Activated naive CD8-positive, alpha-beta T cell treated with anti-CD3 and anti-CD28 coated beads for 36 hours (primary cell): ENCODE data around the gene PSMD12. TPM values are rescaled to one million over a fixed set of nuclear protein-coding genes. Genes with fewer than 3 reads are reported as not detected.
"Not testable (repeated sequence)": the region's sequence is repeated elsewhere in the genome, so short reads cannot be mapped to it uniquely, and the experiment has no call there.

Source experiments
- DNase-seq: peaks from one replicate; pipeline ENCODE4 v3.0.0; 2021
- H3K27ac Mint-ChIP-seq: one replicate; pipeline ENCODE4 v1.8.0; 2022; ENCODE audit warnings: mild to moderate bottlenecking, moderate library complexity, mixed read lengths
- H3K27me3 Mint-ChIP-seq: one replicate; pipeline ENCODE4 v1.8.0; 2022; ENCODE audit warnings: mild to moderate bottlenecking, mixed read lengths
- H3K36me3 Mint-ChIP-seq: one replicate; pipeline ENCODE4 v1.8.0; 2021; ENCODE audit warnings: mild to moderate bottlenecking, mixed read lengths
- H3K4me1 Mint-ChIP-seq: one replicate; pipeline ENCODE4 v1.8.0; 2021; ENCODE audit warnings: mixed read lengths
- H3K4me3 Mint-ChIP-seq: one replicate; pipeline ENCODE4 v1.8.0; 2022; ENCODE audit warnings: mild to moderate bottlenecking, moderate library complexity, mixed read lengths
- H3K9me3 Mint-ChIP-seq: one replicate; pipeline ENCODE4 v1.8.0; 2022; ENCODE audit warnings: mixed read lengths
- total RNA-seq, 2 experiments: library from RNA; stranded (reverse); gene quantifications; one replicate each; pipeline ENCODE4 v1.2.3, GENCODE V29; 2021

The PSMD12 gene
- total RNA-seq: 100 to 1,000 TPM; 105 to 110 TPM

DNA sequence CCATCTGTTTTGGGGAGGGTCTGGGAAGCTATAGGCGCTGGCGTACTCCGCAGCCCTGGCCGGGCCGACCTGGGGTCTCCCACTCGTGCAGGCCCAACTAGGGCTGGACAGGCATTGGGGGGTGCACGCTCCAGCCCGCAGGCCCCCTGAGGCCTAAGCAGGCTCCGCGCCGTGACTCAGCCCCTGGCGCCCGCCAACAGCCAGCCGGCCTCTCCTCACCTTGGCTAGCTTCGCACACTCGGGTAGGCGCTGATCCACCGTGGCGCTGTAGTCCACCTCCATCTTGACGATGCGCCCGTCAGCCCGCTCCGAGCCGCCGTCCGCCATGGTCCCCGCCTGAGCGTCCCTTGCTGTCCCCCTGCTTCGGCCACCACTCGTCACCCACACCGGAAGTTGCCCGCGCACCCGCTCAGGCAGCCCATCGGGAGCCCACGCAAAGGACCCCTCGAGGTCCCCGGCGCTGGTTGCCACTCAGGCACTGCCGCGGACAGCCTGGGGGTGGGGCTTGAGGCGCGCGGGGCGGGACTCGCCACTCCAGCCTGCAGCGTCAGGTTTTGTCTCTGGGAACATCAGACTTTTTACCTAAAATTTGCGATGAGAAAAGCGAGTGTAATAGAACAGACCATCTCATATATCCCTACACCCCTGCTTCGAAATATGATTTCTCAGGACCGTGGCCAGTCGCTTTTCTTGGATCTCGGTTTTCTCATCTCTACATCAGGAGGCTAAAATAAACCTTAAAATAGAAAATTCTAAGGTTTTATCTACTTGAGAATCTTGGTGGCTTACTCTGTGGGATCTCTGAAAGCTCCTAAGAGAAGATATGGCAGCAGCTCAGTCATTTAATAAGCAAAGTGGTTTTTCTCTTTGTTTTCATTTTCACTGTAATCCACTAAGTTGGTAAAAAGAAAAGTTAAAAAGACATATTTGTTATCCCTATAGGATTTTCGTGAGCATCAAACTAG is at the start of gene PSMD12:
TSS of gene PSMD12 (minus strand) at position 385 of the 965 bp plus-strand sequence. CDS start at position 327, 58 bp downstream.
- peaks cover 29% of the 10 kb centered on the region for H3K36me3 Mint-ChIP-seq

GRCh38 chr17:67415291-67415690 is 48.9 kb upstream of the PSMD12 start:
- H3K36me3 Mint-ChIP-seq: peaks cover 15% of the 10 kb centered on the region
- peaks cover 6% of the 10 kb centered on the region for H3K9me3 Mint-ChIP-seq
- H3K4me1 Mint-ChIP-seq: peaks cover 43% of the 10 kb centered on the region
- no peak overlapping the region for H3K4me3 Mint-ChIP-seq
- H3K27ac Mint-ChIP-seq: no peak overlapping the region
- no peaks in the 10 kb centered on the region for H3K27me3 Mint-ChIP-seq
- DNase-seq: no peak

More for the DNA sequence above, at the start of gene PSMD12:
- Mint-ChIP-seq H3K9me3 (no peaks in the 10 kb centered on the region), H3K4me3 (peak within 1 kb of the TSS; percentile 90), H3K4me1 (peaks cover 31% of the 10 kb centered on the region), H3K27me3 (no peaks in the 10 kb centered on the region), H3K27ac (peak within 1 kb of the TSS; percentile 91)
- peak; percentile 95 for DNase-seq

DNA sequence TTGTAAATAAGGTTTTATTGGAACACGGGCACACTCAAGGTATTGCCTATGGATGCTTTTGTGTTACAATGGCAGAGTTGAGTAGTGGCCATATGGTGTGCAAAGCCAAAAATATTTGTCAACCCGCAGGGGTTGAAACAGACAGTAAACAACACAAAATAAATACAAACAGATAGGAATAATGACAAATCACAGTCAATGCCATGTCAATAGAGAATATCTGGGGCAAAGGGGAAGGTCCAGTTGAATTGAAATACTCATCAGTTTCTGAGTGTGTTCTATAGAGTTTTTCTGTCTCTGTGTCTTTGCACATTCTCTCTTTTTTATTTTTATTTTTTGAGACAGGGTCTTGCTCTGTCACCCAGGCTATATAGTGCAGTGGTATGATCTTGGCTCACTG is 48.2 kb upstream of the PSMD12 start:
- Mint-ChIP-seq H3K4me1 (peaks cover 38% of the 10 kb centered on the region), H3K9me3 (peaks cover 6% of the 10 kb centered on the region), H3K27ac (no peak overlapping the region), H3K36me3 (peaks cover 18% of the 10 kb centered on the region), H3K27me3 (no peaks in the 10 kb centered on the region), H3K4me3 (no peak overlapping the region)
- no peak for DNase-seq

- H3K27me3 Mint-ChIP-seq: no peaks in the 10 kb centered on the region
- peaks cover 6% of the 10 kb centered on the region for H3K9me3 Mint-ChIP-seq
- no peak overlapping the region for H3K4me3 Mint-ChIP-seq
- peaks cover 20% of the 10 kb centered on the region for H3K36me3 Mint-ChIP-seq
- no peak overlapping the region for H3K27ac Mint-ChIP-seq
- DNase-seq: no peak
- peaks cover 38% of the 10 kb centered on the region for H3K4me1 Mint-ChIP-seq
Observed at GRCh38 chr17:67414130-67414529, 47.8 kb upstream of the PSMD12 start.

GRCh38 chr17:67413388-67413787 is 47.0 kb upstream of the PSMD12 start:
- H3K36me3 Mint-ChIP-seq: peaks cover 25% of the 10 kb centered on the region
- H3K27ac Mint-ChIP-seq: no peak overlapping the region
- no peaks in the 10 kb centered on the region for H3K27me3 Mint-ChIP-seq
- DNase-seq: no peak
- H3K9me3 Mint-ChIP-seq: peaks cover 6% of the 10 kb centered on the region
- peaks cover 39% of the 10 kb centered on the region for H3K4me1 Mint-ChIP-seq
- no peak overlapping the region for H3K4me3 Mint-ChIP-seq

DNA sequence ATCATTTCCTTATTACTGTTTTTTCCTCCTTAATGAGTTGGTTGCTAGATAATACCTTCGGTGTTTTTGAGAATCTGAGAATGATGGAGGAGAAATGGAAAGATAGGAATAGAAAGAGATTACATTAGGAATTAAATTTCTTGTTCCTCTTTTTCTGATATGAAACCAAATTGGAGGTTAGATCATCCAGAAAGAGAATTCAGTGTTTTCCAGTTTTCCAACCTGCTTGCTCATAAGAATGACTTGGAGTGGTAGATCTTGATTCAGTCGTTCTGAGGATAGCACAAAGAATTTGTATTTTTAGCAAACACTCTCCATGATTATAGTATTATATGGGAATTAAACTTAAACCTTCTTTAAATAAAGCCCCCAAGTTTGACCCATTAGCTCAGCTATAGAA is 46.6 kb upstream of the PSMD12 start:
- Mint-ChIP-seq H3K4me1 (peaks cover 40% of the 10 kb centered on the region), H3K36me3 (peaks cover 26% of the 10 kb centered on the region), H3K27me3 (no peaks in the 10 kb centered on the region), H3K27ac (no peak overlapping the region), H3K9me3 (peaks cover 6% of the 10 kb centered on the region), H3K4me3 (no peak overlapping the region)
- DNase-seq: no peak

GRCh38 chr17:67412032-67412431 is 45.7 kb upstream of the PSMD12 start:
- Mint-ChIP-seq H3K4me1 (peaks cover 45% of the 10 kb centered on the region), H3K27me3 (no peaks in the 10 kb centered on the region), H3K27ac (no peak overlapping the region), H3K36me3 (peaks cover 29% of the 10 kb centered on the region), H3K9me3 (peaks cover 6% of the 10 kb centered on the region), H3K4me3 (no peak overlapping the region)
- DNase-seq: no peak

DNA sequence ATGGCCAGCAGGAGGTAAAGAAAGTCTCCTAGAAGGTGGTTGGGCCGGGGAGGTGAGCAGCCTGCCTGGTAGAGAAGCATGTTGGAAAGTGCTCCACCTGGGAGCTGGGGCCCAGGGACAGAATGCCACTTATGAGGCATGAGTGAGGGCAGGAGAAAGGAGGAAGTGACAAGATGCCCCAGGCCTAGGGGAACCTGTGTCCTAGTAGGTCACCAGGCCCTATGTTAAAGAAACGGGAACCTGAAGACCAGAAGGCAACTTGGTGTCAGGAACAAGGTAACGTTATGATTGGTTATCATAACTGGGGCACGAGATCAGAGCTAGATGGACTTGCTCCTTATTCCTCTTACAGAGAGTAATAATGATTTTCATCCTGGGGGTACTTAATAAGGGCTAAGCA is 45.0 kb upstream of the PSMD12 start:
- H3K27me3 Mint-ChIP-seq: no peaks in the 10 kb centered on the region
- peaks cover 48% of the 10 kb centered on the region for H3K4me1 Mint-ChIP-seq
- H3K27ac Mint-ChIP-seq: peak overlapping the region; percentile 6
- DNase-seq: no peak
- peaks cover 31% of the 10 kb centered on the region for H3K36me3 Mint-ChIP-seq
- peaks cover 6% of the 10 kb centered on the region for H3K9me3 Mint-ChIP-seq
- H3K4me3 Mint-ChIP-seq: no peak overlapping the region

DNA sequence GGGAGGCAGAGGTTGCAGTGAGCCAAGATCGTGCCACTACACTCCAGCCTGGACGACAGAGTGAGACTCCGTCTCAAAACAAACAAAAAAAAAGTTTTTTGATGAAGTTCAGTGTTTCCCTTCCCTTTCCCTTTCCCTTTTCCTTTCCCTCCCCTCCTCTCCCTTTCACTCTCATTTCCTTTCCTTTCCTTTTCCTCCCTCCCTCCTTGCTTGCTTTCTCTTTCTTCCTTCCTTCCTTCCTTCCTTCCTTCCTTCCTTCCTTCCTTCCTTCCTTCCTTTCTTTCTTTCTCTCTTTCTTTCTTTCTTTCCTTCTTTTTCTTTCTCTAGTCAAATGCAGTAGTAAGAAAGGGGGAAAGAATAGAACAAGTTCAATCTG is 42.1 kb upstream of the PSMD12 start:
- Mint-ChIP-seq H3K36me3 (peaks cover 24% of the 10 kb centered on the region), H3K4me1 (peaks cover 60% of the 10 kb centered on the region), H3K27ac (peak overlapping the region; percentile 83)
- not testable (repeated sequence) for H3K27me3 Mint-ChIP-seq, H3K4me3 Mint-ChIP-seq, H3K9me3 Mint-ChIP-seq, DNase-seq

DNA sequence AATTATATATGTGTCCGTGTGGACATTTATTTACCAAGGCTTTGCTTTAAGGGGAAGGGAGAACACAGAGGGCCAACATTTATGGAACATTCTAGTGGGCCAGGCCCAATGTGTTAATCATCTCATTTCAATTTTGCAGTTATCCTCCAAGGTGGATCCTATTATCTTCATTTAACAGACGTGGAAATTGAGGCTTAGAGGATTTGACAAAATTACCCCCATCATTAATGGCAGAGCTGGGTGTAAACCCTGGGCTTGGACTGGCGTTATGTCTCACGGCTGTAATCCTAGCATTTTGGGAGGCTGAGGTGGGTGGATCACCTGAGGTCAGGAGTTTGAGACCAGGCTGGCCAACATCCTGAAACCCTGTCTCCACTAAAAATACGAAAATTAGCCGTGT is 37.1 kb upstream of the PSMD12 start:
- Mint-ChIP-seq H3K4me1 (peaks cover 72% of the 10 kb centered on the region), H3K27me3 (no peaks in the 10 kb centered on the region), H3K27ac (peak overlapping the region; percentile 60), H3K36me3 (peaks cover 26% of the 10 kb centered on the region), H3K4me3 (no peak overlapping the region), H3K9me3 (no peaks in the 10 kb centered on the region)
- DNase-seq: no peak

DNA sequence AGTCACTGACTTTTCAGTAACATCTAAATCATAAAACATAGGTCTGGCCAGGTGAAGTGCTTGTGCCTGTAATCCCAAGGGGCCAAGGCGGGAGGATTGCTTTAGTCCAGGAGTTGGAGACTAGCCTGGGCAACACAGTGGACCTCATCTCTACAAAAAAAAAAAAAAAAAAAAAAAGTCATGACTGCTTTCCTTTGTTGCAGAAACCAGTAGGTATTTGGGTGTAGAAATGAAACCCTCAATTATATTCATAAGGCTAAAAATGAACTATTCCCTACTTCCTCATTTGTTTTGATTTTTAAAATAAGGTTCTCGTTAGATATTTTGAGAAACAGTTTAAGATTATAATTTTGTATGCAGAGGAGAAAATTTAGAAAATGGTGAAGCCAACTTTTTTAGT is 36.7 kb upstream of the PSMD12 start:
- Mint-ChIP-seq H3K36me3 (peaks cover 29% of the 10 kb centered on the region), H3K4me1 (peaks cover 73% of the 10 kb centered on the region), H3K27ac (peak overlapping the region; percentile 88), H3K27me3 (no peaks in the 10 kb centered on the region), H3K4me3 (peak overlapping the region; percentile 45), H3K9me3 (peaks cover 2% of the 10 kb centered on the region)
- DNase-seq: no peak

- Mint-ChIP-seq H3K36me3 (peaks cover 31% of the 10 kb centered on the region), H3K4me3 (peak overlapping the region; percentile 45), H3K4me1 (peaks cover 73% of the 10 kb centered on the region), H3K27ac (peak overlapping the region; percentile 88), H3K27me3 (no peaks in the 10 kb centered on the region), H3K9me3 (peaks cover 2% of the 10 kb centered on the region)
- DNase-seq: no peak
Observed at GRCh38 chr17:67401598-67402504, 35.5 kb upstream of the PSMD12 start.

GRCh38 chr17:67401106-67401505 is 34.7 kb upstream of the PSMD12 start:
- H3K27me3 Mint-ChIP-seq: no peaks in the 10 kb centered on the region

DNA sequence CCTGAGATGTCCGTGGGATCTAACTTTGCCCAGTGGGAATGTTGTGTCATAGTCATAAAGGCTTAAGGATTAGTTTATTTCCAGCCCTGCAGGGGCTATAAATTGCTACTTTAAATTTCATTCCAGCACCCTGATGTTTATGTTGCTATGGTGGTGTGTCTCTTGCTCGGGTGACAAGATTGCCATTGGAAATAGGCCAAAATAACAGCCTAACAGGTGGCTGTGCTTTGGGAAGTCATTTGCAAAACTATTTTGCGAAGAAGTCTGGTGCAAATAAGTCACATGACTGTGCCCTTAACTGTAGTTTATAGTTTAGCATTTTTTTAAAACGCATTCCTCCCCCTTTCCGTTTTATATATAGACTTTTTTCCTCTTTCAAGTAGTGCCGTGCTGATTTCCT is 33.8 kb upstream of the PSMD12 start:
- Mint-ChIP-seq H3K4me1 (peaks cover 72% of the 10 kb centered on the region), H3K9me3 (peaks cover 2% of the 10 kb centered on the region), H3K27me3 (no peaks in the 10 kb centered on the region), H3K27ac (peak overlapping the region; percentile 88), H3K4me3 (peak overlapping the region; percentile 71), H3K36me3 (peaks cover 30% of the 10 kb centered on the region)
- no peak for DNase-seq

More at GRCh38 chr17:67401106-67401505, 34.7 kb upstream of the PSMD12 start:
- Mint-ChIP-seq H3K4me3 (peak overlapping the region; percentile 45), H3K36me3 (peaks cover 30% of the 10 kb centered on the region), H3K4me1 (peaks cover 69% of the 10 kb centered on the region), H3K27ac (peak overlapping the region; percentile 88), H3K9me3 (peaks cover 2% of the 10 kb centered on the region)
- no peak for DNase-seq

DNA sequence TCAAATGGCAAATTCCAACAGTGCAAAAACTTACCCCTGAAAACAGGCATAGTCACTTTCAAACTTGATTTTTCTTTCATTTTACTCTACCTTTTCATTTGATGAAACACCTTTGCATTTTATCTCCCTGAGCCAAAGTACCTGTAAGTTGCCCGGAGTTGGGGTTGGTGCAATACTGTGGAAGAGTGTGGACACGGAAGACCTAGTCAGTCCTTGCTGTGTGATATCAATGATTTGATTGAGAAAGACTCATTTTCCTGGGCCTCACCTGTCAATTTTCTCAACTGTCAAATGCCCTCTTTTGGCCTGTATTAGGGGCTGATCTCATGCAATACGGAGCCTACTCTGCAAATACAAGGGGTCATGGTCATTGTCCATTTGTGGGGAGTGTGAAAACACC is 33.3 kb upstream of the PSMD12 start:
- no peaks in the 10 kb centered on the region for H3K27me3 Mint-ChIP-seq
- DNase-seq: no peak
- H3K9me3 Mint-ChIP-seq: peaks cover 3% of the 10 kb centered on the region
- peaks cover 32% of the 10 kb centered on the region for H3K36me3 Mint-ChIP-seq
- peak overlapping the region; percentile 56 for H3K4me3 Mint-ChIP-seq
- H3K27ac Mint-ChIP-seq: peak overlapping the region; percentile 88
- H3K4me1 Mint-ChIP-seq: peaks cover 74% of the 10 kb centered on the region
